Measurements from ENCODE around the gene TTN. TPM values are rescaled to one million over a fixed set of nuclear protein-coding genes. Genes with fewer than 3 reads are reported as not detected.

Gene TTN
- polyA plus RNA-seq, 4 donors = 0.36 to 1.5 (median 0.76) TPM

Other genes starting within 250 kb of the TTN start
- gene CCDC141, start 242.7 kb upstream of the TTN start, polyA plus RNA-seq = 1 to 10 TPM in 1 of 4 donors, under 1 TPM in 2, not detected in 1; 0.27 to 2.5 (median 0.27) TPM